Upper lobe of left lung (tissue), 4 donors: Measurements from ENCODE around the gene UBC.
A peak's percentile ranks its signal among the peaks of the same experiment; 100 is the strongest.

Experiments used
- EP300 ChIP-seq, 4 donors: sonication (generic); formaldehyde crosslinking; IDR thresholded peaks; one replicate each; pipeline ENCODE4 v1.5.1; 2017; ENCODE audit warnings: antibody characterized with exemption in 4 of 4, control low read depth in 2 of 4
- POLR2A ChIP-seq, 4 donors: fragments of 450-650 bp; IDR thresholded peaks; one replicate each; pipeline ENCODE4 v1.5.1; 2016 to 2017; ENCODE audit warnings: antibody characterized with exemption in 4 of 4, mild to moderate bottlenecking in 2 of 4
- POLR2AphosphoS5 ChIP-seq, 2 donors: sonication (generic); formaldehyde crosslinking; IDR thresholded peaks; one replicate each; pipeline ENCODE4 v1.5.1; 2017; ENCODE audit warnings: antibody characterized with exemption in 2 of 2
- TF ChIP-seq, protein P1 (sequence below), 6 experiments: fragments of 450-650 bp in 4 of 6; fragments of 200-600 bp in 2 of 6; sonication (generic) in 2 of 6; IDR thresholded peaks; one replicate each; pipeline ENCODE4 v1.5.1; 2016 to 2019; ENCODE audit warnings: antibody characterized with exemption in 6 of 6

- TF ChIP-seq, protein P1, sequence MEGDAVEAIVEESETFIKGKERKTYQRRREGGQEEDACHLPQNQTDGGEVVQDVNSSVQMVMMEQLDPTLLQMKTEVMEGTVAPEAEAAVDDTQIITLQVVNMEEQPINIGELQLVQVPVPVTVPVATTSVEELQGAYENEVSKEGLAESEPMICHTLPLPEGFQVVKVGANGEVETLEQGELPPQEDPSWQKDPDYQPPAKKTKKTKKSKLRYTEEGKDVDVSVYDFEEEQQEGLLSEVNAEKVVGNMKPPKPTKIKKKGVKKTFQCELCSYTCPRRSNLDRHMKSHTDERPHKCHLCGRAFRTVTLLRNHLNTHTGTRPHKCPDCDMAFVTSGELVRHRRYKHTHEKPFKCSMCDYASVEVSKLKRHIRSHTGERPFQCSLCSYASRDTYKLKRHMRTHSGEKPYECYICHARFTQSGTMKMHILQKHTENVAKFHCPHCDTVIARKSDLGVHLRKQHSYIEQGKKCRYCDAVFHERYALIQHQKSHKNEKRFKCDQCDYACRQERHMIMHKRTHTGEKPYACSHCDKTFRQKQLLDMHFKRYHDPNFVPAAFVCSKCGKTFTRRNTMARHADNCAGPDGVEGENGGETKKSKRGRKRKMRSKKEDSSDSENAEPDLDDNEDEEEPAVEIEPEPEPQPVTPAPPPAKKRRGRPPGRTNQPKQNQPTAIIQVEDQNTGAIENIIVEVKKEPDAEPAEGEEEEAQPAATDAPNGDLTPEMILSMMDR (IDR thresholded peaks at IDR 0.05), result peak; percentile 86 to 98 (median 93)
- no peak for TF ChIP-seq POLR2A (IDR thresholded peaks at IDR 0.05)
- TF ChIP-seq POLR2AphosphoS5 (IDR thresholded peaks at IDR 0.05), result no peak
- no peak for TF ChIP-seq EP300 (IDR thresholded peaks at IDR 0.05)
Measured at GRCh38 chr12:124906606-124907261, 7.7 kb downstream of the UBC start.
